Psoas muscle (tissue), 8 donors: ENCODE data around the gene BTN3A1. TPM values are rescaled to one million over a fixed set of nuclear protein-coding genes. Genes with fewer than 3 reads are reported as not detected.

Source experiments
- ATAC-seq, 4 donors: fragments of 200-7000 bp; cut with Tn5 transposase; one replicate each; pipeline ENCODE4 v1.9.1; 2020; ENCODE audit warnings: moderate library complexity in 3 of 4, mild to moderate bottlenecking in 2 of 4
- DNase-seq, 2 donors: peaks; one replicate each; pipeline ENCODE4 v3.0.0-alpha.2; 2020
- H3K27ac ChIP-seq: fragments of 200-600 bp; one replicate; pipeline ENCODE4 v1.8.0; 2022
- H3K27me3 ChIP-seq, 3 donors: fragments of 200-600 bp in 1 of 3; one replicate each; pipeline versions ENCODE4 v1.6.1 to v1.8.0; 2013 to 2022; ENCODE audit warnings: low read length in 2 of 3, mild to moderate bottlenecking in 2 of 3, moderate library complexity in 1 of 3; ENCODE audit not compliant: insufficient read depth in 3 of 3
- H3K36me3 ChIP-seq, 2 donors: fragments of 200-600 bp in 1 of 2; one replicate each; pipeline versions ENCODE4 v1.6.1 to v1.8.0; 2013 to 2022; ENCODE audit warnings: low read depth in 1 of 2, mild to moderate bottlenecking in 1 of 2, moderate library complexity in 1 of 2; ENCODE audit not compliant: insufficient read depth in 1 of 2
- H3K4me1 ChIP-seq: fragments of 200-600 bp; one replicate; pipeline ENCODE4 v1.8.0; 2022
- H3K4me3 ChIP-seq: fragments of 200-600 bp; one replicate; pipeline ENCODE4 v1.8.0; 2022; ENCODE audit warnings: mild to moderate bottlenecking
- H3K9me3 ChIP-seq: fragments of 200-600 bp; one replicate; pipeline ENCODE4 v1.8.0; 2022
- WGBS, 3 donors: extraction: QIAGEN DNeasy Blood & Tissue Kit; methylation state at CpG; one replicate each; pipeline versions ENCODE4 v1.1.6 to v1.1.7; 2013; 5-methylcytosine and 5-hydroxymethylcytosine counted together
- intact Hi-C, 2 donors: fragments of 100-400 bp; cut with DNase I; formaldehyde crosslinking; loops; one replicate each; pipeline versions ENCODE4 v1.11.0 to v1.14.2; 2022
- polyA plus RNA-seq, 3 donors: library from polyadenylated mRNA; stranded (reverse); fragments of 200-250 nt; gene quantifications; one replicate each; pipeline ENCODE4 v1.2.3, GENCODE V29; 2013
- total RNA-seq, 4 donors: library from RNA; stranded (reverse); fragmentation: NEBNext Ultra II Directional in 2 of 4; extraction: Animal tissue kit (Norgen Biotek cat#: 25700) in 2 of 4; gene quantifications; one replicate each; pipeline versions ENCODE4 v1.2.1 to v1.2.4, GENCODE V29; 2021 to 2023
- TF ChIP-seq, protein P1 (sequence below): fragments of 200-600 bp; IDR thresholded peaks from one replicate; pipeline ENCODE4 v1.8.0; 2022; ENCODE audit warnings: antibody characterized with exemption
- donor health status: healthy with polysubstance abuse.
- donor health status: DM: no; HTN: no; CAD: no; lungs with moderate emphysema.
- donor health status: Bipolar disorder and iron deficiency.
- donor health status: healthy.
- donor health status: DM: yes; HTN: yes; CAD: no.
- donor health status: DM: no; HTN: no; CAD: no.
- donor health status: DM: no; HTN: no; CAD: no.
- donor health status: DM: yes; HTN: yes; CAD: no.

Gene BTN3A1
- total and polyA plus RNA-seq, 7 donors, result 1.8 to 9.3 (median 3.3) TPM

DNA sequence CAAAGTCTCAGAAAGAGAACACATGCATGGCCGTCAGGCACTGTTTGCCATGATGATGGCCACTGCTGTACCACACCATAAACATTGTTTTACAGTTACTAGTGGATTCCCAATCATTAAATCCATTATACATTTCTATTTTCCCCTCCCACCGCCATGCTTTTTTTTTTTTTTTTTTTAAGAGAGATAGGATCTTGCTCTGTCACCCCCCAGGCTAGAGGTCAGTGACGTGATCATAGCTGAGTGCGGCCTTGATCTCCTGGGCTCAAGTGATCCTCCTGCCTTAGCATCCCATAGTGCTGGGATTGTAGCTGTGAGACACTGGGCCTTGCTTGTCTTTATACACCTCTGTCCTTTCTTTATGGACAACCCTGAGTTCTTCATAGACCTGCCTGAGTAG lies 33.9 kb downstream of the BTN3A1 start:
- WGBS, 3 donors, result 85 to 99% (median 96%) methylated on average over 4 of the region's 4 CpGs
- no peak for ATAC-seq
- Histone ChIP-seq H3K27me3 (no peaks in the 10 kb centered on the region), H3K36me3 (no peaks in the 10 kb centered on the region), H3K4me1 (peaks cover 6% of the 10 kb centered on the region), H3K4me3 (no peak overlapping the region), H3K27ac (no peak overlapping the region), H3K9me3 (no peaks in the 10 kb centered on the region)
- no peak for DNase-seq
- TF ChIP-seq, protein P1, sequence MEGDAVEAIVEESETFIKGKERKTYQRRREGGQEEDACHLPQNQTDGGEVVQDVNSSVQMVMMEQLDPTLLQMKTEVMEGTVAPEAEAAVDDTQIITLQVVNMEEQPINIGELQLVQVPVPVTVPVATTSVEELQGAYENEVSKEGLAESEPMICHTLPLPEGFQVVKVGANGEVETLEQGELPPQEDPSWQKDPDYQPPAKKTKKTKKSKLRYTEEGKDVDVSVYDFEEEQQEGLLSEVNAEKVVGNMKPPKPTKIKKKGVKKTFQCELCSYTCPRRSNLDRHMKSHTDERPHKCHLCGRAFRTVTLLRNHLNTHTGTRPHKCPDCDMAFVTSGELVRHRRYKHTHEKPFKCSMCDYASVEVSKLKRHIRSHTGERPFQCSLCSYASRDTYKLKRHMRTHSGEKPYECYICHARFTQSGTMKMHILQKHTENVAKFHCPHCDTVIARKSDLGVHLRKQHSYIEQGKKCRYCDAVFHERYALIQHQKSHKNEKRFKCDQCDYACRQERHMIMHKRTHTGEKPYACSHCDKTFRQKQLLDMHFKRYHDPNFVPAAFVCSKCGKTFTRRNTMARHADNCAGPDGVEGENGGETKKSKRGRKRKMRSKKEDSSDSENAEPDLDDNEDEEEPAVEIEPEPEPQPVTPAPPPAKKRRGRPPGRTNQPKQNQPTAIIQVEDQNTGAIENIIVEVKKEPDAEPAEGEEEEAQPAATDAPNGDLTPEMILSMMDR, result no peak
- intact Hi-C loops, result no loop called here

DNA sequence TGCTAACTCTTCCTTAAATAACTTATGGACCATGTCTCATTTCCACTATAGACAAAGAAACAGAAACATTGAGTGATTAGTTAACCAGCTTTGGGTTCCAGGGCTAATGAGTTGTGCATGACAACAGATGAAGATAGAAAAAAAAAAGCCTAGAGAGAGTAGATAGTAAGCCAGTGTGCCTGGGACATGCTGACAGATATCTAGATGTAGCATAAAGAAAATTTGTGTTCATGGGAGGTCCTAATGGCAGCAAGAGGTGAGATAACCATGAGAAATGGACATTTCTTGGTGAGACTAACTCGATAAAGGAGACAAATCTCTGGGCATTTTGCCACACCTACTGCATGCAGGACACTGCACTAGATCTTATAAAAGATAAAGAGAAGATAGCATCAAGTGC lies 35.5 kb downstream of the BTN3A1 start:
- H3K9me3 ChIP-seq, result no peaks in the 10 kb centered on the region
- TF ChIP-seq, protein P1, result no peak
- ATAC-seq, result no peak
- no peak overlapping the region for H3K4me3 ChIP-seq
- H3K27me3 ChIP-seq, result no peaks in the 10 kb centered on the region
- peaks cover 8% of the 10 kb centered on the region for H3K4me1 ChIP-seq
- DNase-seq, result no peak
- intact Hi-C loops, result no loop called here
- WGBS, 3 donors, result 59 to 67% (median 67%) methylated on average over 1 of the region's 1 CpG
- H3K36me3 ChIP-seq, result no peaks in the 10 kb centered on the region
- H3K27ac ChIP-seq, result no peak overlapping the region

DNA sequence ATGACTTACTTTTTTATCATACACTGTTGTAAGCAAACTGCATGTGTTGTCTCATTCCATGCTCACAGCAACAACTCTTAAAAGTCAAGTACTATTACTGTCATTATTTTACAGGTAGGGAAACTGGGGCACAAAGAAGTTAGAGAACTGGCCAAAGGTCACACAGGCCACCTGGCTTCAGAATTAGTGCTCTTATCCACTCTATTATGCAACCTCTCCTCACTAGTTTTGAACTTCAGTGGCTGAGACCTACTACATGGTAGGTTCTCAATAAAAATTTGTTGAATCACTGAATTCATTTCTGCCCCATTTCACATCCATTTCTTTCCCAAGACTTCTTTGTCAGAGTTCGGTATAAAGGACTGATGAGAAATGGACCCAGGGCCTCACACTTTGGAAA lies 35.9 kb downstream of the BTN3A1 start:
- Histone ChIP-seq H3K27me3 (no peaks in the 10 kb centered on the region), H3K4me1 (peaks cover 8% of the 10 kb centered on the region), H3K4me3 (no peak overlapping the region), H3K9me3 (no peaks in the 10 kb centered on the region), H3K27ac (no peak overlapping the region), H3K36me3 (no peaks in the 10 kb centered on the region)
- ATAC-seq, result no peak
- WGBS, 3 donors, result 96 to 99% (median 97%) methylated on average over 1 of the region's 1 CpG
- intact Hi-C loops, result no loop called here
- TF ChIP-seq, protein P1, result no peak
- no peak for DNase-seq

DNA sequence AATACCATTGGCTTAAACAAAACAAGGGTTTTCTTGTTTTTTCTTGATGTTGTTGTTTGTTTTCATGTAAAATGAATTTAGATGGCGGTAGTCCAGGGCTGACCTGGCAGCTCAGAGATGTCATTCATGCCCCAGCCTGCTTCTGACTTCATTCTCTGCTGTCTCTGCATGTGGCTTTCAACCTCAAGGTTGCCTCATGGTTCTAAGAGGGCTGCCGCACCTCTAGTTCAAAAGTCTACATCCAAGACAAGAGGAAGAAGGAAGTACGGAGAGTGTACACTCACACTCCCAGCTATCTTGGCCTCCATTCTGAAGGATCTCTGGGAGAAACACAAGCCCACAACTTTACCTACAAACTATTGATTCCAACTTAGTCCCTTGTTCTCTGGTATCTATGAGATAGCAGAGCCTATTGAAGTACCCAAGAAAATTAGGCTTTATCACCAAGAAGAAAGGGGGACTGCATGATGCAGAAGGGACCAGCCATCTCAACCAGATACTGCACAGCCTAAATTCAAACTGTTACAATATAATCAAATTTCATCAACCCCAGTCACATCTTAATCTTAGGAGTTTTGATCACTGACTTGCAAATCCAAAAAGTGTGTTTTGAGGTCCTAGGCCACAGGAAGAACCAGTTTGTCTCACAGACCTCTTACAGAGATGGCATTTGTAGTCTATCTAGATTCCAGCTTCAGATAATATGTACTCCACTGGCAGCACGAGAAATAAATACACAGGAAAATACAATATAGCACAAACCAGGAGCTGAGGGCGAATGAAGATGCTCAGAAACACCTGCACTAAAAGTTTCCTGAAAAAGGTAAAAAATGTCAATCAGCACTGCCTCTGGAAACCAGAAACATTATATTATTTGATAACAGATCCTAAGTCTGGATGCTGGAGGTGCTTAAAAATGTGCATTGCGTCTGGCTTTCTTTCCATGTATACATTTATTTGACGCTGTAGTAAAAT lies 37.4 kb downstream of the BTN3A1 start:
- TF ChIP-seq, protein P1, result no peak
- peak overlapping the region; percentile 72 for H3K27ac ChIP-seq
- ATAC-seq (no peak), DNase-seq (no peak)
- H3K27me3 ChIP-seq, result no peaks in the 10 kb centered on the region
- WGBS, 3 donors, result 52 to 59% (median 55%) methylated on average over 7 of the region's 7 CpGs
- H3K36me3 ChIP-seq, result no peaks in the 10 kb centered on the region
- peaks cover 8% of the 10 kb centered on the region for H3K4me1 ChIP-seq
- peak overlapping the region; percentile 70 for H3K4me3 ChIP-seq
- intact Hi-C loops, result no loop called here
- no peaks in the 10 kb centered on the region for H3K9me3 ChIP-seq
